NB4 (cell line): ENCODE results near the gene RFTN2.
"Not testable (repeated sequence)": the region's sequence is repeated elsewhere in the genome, so short reads cannot be mapped to it uniquely, and the experiment has no call there.

Experiments
- CTCF ChIP-seq: IDR thresholded peaks from one replicate; pipeline ENCODE4 v1.5.1; 2012; ENCODE audit warnings: low read depth, low read length
- POLR2A ChIP-seq: IDR thresholded peaks from 2 replicates; pipeline ENCODE4 v1.6.1; 2011; ENCODE audit warnings: mild to moderate bottlenecking; ENCODE audit not compliant: insufficient read length; ENCODE audit errors: extremely low read depth

GRCh38 chr2:197695971-197696370 lies 20.6 kb upstream of the RFTN2 start:
- not testable (repeated sequence) for TF ChIP-seq CTCF, POLR2A
